Fibroblast of lung (primary cell): ENCODE data around the gene RASSF4. TPM values are rescaled to one million over a fixed set of nuclear protein-coding genes. Genes with fewer than 3 reads are reported as not detected.

Source experiments
- DNase-seq, 2 donors: peaks; one replicate each; pipeline versions ENCODE4 v3.0.0 to v3.0.0-alpha.2; 2010; ENCODE audit warnings: low read depth in 2 of 2
- H2AFZ ChIP-seq: 2 replicates; pipeline ENCODE4 v1.5.1; 2012; ENCODE audit warnings: low read length, control low read depth, inconsistent platforms
- H3K27ac ChIP-seq: 2 replicates; pipeline ENCODE4 v1.5.1; 2011; ENCODE audit warnings: low read length, control low read depth; ENCODE audit not compliant: insufficient read depth
- H3K27me3 ChIP-seq: 2 replicates; pipeline ENCODE4 v1.5.1; 2011; ENCODE audit warnings: mild to moderate bottlenecking, low read length; ENCODE audit not compliant: control insufficient read depth, insufficient read depth
- H3K36me3 ChIP-seq: 2 replicates; pipeline ENCODE4 v1.5.1; 2011; ENCODE audit warnings: low read length; ENCODE audit not compliant: control insufficient read depth, insufficient read depth
- H3K4me1 ChIP-seq: 2 replicates; pipeline ENCODE4 v1.5.1; 2011; ENCODE audit warnings: low read length; ENCODE audit not compliant: control insufficient read depth, insufficient read depth; ENCODE audit errors: extremely low read depth
- H3K4me2 ChIP-seq: 2 replicates; pipeline ENCODE4 v1.5.1; 2011; ENCODE audit warnings: low read length, control low read depth; ENCODE audit not compliant: insufficient read depth; ENCODE audit errors: extremely low read depth
- H3K4me3 ChIP-seq, 4 experiments: fragments of 200-600 bp in 1 of 4; sonication (generic) in 1 of 4; replicated peaks in 1 of 4; 2 replicates each; pipeline ENCODE4 v1.5.1; 2011 to 2016; ENCODE audit warnings: low read length in 4 of 4, low read depth in 3 of 4, mild to moderate bottlenecking in 3 of 4, control low read depth in 2 of 4, inconsistent platforms in 1 of 4, mixed read lengths in 1 of 4; ENCODE audit not compliant: insufficient read depth in 1 of 4; ENCODE audit errors: control extremely low read depth in 1 of 4
- H3K79me2 ChIP-seq: 2 replicates; pipeline ENCODE4 v1.5.1; 2012; ENCODE audit warnings: mild to moderate bottlenecking, low read length, inconsistent platforms; ENCODE audit not compliant: control insufficient read depth, insufficient read depth
- H3K9ac ChIP-seq: 2 replicates; pipeline ENCODE4 v1.5.1; 2011; ENCODE audit warnings: mild to moderate bottlenecking, low read length, control low read depth; ENCODE audit not compliant: insufficient read depth
- H3K9me3 ChIP-seq: 2 replicates; pipeline ENCODE4 v1.5.1; 2012; ENCODE audit warnings: low read depth, low read length; ENCODE audit not compliant: control insufficient read depth, insufficient read depth
- H4K20me1 ChIP-seq: 2 replicates; pipeline ENCODE4 v1.5.1; 2011; ENCODE audit warnings: low read length; ENCODE audit not compliant: control insufficient read depth, insufficient read depth; ENCODE audit errors: extremely low read depth
- CTCF ChIP-seq, 2 donors: IDR thresholded peaks in 1 of 2; conservative IDR thresholded peaks in 1 of 2; 1 replicate in 1 of 2; 2 replicates in 1 of 2; pipeline ENCODE4 v1.5.1; 2011 to 2012; ENCODE audit warnings: low read length in 2 of 2, control low read depth in 1 of 2, inconsistent platforms in 1 of 2, low read depth in 1 of 2, mild to moderate bottlenecking in 1 of 2
- EZH2 ChIP-seq: IDR thresholded peaks from 2 replicates; pipeline ENCODE4 v1.5.1; 2012; ENCODE audit warnings: low read length, control low read depth, mild to moderate bottlenecking; ENCODE audit errors: missing control alignments
- polyA plus RNA-seq, 2 donors: library from polyadenylated mRNA; depleted of rRNA in 1 of 2; stranded (reverse) in 1 of 2; unstranded in 1 of 2; fragments of >200 nt; gene quantifications; 2 replicates each; pipeline ENCODE4 v1.2.1, GENCODE V29; 2011 to 2012; ENCODE audit warnings: missing spikeins in 1 of 2
- total RNA-seq: library from RNA; depleted of rRNA; stranded (reverse); fragments of >200 nt; gene quantifications from 2 replicates; pipeline ENCODE4 v1.2.1, GENCODE V29; 2014

The RASSF4 gene
- total and polyA plus RNA-seq, 2 donors (not counting 1 experiment from before 2014, with no cell fraction given), result 6.4 to 11.4 TPM

GRCh38 chr10:44986670-44987069, 27.1 kb downstream of the RASSF4 start:
- peak; percentile 63 to 78 for DNase-seq
- Histone ChIP-seq H2AFZ (no peak overlapping the region), H3K4me1 (peaks cover 14% of the 10 kb centered on the region), H3K27me3 (no peaks in the 10 kb centered on the region), H4K20me1 (no peaks in the 10 kb centered on the region), H3K36me3 (no peaks in the 10 kb centered on the region), H3K27ac (no peak overlapping the region), H3K9me3 (no peaks in the 10 kb centered on the region), H3K79me2 (no peaks in the 10 kb centered on the region), H3K4me2 (no peak overlapping the region), H3K9ac (no peak overlapping the region), H3K4me3 (no peak overlapping the region)
- TF ChIP-seq EZH2 (no peak), CTCF (conservative IDR thresholded peaks at IDR 0.05 in 1 of 2, IDR thresholded peaks at IDR 0.05 in 1 of 2; ENCODE audit: low read depth in 1 of 2, low read length in 2 of 2) (no peak)

- Histone ChIP-seq H3K27me3 (no peaks in the 10 kb centered on the region), H3K36me3 (no peaks in the 10 kb centered on the region), H3K79me2 (no peaks in the 10 kb centered on the region), H3K27ac (no peak overlapping the region), H3K9me3 (no peaks in the 10 kb centered on the region), H4K20me1 (no peaks in the 10 kb centered on the region), H3K4me2 (no peak overlapping the region), H3K4me3 (no peak overlapping the region), H3K9ac (no peak overlapping the region), H2AFZ (no peak overlapping the region), H3K4me1 (peaks cover 11% of the 10 kb centered on the region)
- DNase-seq, result no peak
- TF ChIP-seq EZH2 (no peak), CTCF (conservative IDR thresholded peaks at IDR 0.05 in 1 of 2, IDR thresholded peaks at IDR 0.05 in 1 of 2; ENCODE audit: low read depth in 1 of 2, low read length in 2 of 2) (no peak)
Measured at GRCh38 chr10:44988957-44989585, 29.5 kb downstream of the RASSF4 start.

DNA sequence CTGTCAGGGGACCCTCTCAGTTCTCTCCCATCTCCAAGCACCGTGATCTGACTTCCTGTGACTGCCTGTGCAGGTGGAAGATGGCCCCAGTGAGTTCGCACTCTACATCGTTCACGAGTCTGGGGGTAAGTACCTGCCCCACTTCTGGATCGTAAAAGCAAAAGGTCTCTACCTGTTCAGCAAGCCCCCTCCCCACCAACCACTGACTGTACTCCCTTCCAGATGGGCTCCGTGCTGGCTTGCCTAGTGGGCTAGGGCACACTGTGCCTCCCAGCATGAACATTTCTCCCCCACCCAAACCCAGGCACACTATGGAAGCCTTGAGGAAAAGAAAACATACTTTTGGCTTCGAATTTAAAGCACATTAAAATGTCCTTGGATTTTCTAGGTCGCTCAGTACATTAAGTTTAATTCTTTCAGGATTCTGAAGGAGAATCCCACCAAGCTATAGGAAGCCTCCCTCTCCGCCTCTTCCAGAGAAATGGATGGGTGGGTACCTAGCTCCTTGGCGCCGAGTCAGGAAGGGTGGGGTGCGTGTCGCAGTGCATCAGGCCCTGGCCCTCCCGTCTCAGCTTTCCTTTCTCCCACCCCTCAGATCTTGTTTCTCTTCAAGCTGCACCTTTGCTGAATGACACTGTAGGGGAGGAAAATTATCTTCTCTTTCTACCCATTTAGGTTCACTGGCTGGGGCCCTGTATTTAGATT, 30.1 kb downstream of the RASSF4 start:
- H3K4me2 ChIP-seq, result no peak overlapping the region
- peaks cover 17% of the 10 kb centered on the region for H3K4me1 ChIP-seq
- TF ChIP-seq EZH2 (no peak), CTCF (conservative IDR thresholded peaks at IDR 0.05 in 1 of 2, IDR thresholded peaks at IDR 0.05 in 1 of 2; ENCODE audit: low read depth in 1 of 2, low read length in 2 of 2) (no peak)
- no peaks in the 10 kb centered on the region for H3K79me2 ChIP-seq
- H3K27ac ChIP-seq, result no peak overlapping the region
- no peak overlapping the region for H3K9ac ChIP-seq
- H2AFZ ChIP-seq, result no peak overlapping the region
- H3K27me3 ChIP-seq, result no peaks in the 10 kb centered on the region
- DNase-seq, result no peak
- no peaks in the 10 kb centered on the region for H3K36me3 ChIP-seq
- no peaks in the 10 kb centered on the region for H3K9me3 ChIP-seq
- H3K4me3 ChIP-seq, result no peak overlapping the region
- no peaks in the 10 kb centered on the region for H4K20me1 ChIP-seq
